Embryonic facial prominence (tissue), 1 donor: ENCODE measurements around the gene GADD45G.

Source experiments
- DNase-seq: peaks from one replicate; pipeline ENCODE4 v3.0.0-alpha.2; 2016; ENCODE audit errors: extremely low spot score

GADD45G gene, protein sequence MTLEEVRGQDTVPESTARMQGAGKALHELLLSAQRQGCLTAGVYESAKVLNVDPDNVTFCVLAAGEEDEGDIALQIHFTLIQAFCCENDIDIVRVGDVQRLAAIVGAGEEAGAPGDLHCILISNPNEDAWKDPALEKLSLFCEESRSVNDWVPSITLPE

DNA sequence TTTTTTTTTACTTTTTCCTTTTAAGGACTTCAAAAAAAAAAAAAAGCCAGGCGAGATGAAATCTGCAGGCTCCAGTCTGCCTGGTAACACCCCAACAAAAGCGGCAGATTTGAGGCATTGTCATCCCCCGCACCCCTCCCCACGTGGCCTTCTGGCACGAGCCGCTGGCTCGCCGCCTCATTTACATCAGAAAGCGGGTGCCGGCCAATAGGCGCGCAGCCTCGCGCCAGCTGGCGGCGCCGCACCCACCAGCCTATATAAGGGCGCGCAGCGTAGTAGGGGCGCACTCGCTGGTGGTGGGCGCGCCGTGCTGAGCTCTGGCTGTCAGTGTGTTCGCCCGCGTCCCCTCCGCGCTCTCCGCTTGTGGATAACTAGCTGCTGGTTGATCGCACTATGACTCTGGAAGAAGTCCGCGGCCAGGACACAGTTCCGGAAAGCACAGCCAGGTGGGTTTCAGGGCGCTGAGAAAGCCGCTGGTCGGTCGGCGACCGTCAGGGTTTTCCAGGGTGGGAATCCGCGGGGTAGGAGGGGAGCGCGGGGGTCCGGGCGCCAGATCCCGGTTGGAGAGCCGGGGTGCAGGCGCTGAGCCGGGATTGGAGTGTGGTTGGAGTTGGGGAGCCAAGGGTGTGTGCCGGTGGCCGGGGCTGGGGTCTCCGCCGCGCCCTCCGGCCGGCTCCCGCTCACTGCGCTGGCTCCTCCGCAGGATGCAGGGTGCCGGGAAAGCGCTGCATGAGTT lies at the start of gene GADD45G:
GADD45G (plus strand) TSS at position 284 of the 736 bp plus-strand sequence; CDS start at position 394, 110 bp downstream.
- DNase-seq = peak; percentile 66

DNA sequence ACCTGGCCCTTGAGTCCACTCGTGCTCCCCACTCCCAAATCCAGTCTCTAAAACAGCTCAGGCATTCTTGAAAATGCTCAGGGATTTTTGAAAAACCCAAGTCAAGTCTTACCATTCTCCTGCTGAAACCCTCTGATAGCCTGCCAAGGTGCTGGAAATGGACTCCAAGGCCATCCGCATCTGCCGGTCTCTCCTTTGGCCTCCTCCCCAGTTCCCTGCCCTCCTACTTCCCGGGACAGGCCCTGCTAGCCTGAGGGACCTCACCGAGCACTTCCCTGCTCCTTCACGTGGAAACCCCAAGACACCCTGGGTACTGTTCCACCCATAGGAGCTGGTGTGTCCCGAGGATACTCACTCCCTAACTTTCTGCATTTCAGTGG lies 49.8 kb upstream of the GADD45G start:
- no peak for DNase-seq

DNA sequence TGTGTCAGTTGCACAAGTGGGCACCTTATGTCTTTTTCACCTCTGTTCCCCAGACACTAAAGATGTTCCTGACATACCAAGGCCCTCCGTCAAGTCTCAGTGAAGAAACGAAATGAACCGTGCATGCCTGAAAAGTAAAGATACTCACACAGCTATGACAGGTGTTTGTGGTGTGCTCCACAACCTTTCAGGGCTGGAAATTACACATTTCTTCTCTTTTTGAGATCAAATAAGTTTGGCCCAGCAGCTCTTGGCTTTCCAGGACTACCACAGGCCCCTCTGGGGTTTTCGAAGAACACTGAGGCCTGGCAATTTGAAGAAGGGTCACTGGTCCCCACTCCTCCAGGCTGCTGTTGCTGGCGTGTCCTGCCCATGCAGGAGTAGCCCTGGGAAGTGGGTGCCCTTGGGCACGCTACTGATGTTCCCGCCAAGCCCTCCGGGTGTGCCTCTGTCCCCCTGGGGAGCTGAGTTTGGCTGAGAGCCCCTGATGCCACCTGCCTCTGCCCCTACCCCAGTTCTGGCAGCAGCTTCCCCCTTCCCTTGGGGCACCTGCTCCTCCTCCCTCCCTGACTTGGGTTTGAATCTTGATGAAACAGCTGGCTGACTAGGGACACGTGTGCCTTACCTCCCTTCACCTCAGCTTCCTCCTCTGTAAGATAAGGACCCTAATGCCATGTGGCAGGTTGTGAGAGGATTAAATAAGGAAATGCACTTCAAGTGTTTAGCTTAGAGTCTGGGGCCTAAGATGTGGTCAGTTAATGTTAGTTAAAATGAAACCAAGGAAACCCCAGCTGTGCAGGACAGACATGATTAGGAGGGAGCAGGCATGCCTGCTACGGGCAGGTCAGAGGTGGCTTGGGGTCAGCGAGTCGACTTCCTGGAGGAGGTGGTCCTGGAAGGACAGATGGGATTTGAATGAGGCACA lies 49.1 kb upstream of the GADD45G start:
- no peak for DNase-seq

DNA sequence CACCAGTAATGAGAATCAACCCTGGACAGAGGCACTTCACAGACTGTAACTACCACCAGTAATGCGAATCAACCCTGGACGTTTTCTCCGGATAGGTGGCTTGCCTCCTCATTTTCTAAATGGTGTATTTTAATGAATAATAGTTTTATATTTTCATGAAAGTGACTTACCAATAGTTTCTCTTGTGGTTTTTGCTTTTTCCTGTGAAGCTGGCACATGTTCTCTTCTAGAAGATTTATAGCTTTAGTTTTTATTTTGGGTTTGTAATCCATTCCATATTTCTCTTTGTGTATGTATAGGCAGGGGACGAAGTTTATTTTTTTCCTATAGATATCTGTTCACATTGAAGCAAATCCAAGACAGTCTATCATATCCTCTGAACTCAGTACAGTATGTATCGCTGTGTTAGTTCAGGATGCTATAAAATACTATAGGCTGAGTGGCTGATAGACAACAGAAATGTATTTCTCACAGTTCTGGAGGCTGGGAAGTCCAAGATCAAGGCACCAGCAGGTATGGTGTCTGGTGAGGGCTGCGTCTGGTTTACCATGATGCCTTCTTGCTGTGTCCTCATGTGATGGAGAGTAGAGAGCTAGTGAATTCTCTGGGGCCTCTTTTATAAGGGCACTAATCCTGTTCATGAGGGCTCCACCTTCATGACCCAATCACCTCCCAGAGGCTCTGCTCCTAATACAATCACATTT lies 46.5 kb upstream of the GADD45G start:
- no peak for DNase-seq

DNA sequence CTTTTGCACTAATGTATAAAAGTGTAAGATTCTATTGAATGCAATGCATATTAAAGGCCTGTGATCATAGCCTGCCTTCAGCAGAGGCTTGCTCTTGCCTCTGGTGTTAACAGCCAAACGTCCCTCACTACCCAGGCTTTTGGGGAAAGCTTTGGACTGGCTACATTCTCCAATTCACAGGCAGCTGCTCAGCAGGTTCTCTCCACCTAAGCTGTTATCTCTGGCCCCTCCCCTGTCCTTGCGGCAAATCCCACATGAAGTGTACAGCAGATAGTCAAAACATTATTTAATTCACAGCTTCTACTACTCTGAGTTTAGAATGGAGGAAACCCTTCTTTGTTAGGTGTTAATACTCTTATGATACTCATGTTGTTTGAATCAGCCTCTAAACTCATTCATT lies 45.9 kb upstream of the GADD45G start:
- DNase-seq = no peak

DNA sequence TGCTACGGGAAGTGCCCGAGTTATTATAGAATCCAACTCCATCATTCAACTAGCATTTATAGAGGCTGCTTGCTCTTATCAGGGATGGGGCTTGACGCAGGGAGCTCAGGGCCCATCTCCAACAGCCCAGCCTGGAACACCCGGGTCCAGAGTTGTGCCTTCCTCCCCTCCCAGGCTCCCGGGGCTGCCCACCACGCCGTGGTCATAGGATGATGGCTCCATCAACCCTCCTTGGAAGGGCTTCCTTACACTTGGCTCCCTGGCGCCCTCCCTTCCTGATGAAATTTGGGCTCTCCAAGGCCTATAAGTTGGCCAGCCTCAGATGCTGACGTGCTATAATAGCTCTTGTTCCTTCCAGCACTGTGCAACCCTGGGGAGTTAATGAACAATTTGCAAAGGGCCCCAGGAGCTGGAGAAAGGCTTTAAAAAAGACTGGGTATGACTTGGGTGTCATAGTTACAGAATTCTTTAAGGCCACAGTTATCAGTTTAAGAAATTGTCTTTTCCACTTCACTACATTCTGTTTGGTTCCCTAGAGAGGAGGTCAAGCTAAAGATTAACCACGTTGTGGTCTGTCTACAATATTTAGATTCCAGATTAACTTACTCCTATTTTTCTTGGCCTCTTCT lies 42.5 kb upstream of the GADD45G start:
- no peak for DNase-seq

DNA sequence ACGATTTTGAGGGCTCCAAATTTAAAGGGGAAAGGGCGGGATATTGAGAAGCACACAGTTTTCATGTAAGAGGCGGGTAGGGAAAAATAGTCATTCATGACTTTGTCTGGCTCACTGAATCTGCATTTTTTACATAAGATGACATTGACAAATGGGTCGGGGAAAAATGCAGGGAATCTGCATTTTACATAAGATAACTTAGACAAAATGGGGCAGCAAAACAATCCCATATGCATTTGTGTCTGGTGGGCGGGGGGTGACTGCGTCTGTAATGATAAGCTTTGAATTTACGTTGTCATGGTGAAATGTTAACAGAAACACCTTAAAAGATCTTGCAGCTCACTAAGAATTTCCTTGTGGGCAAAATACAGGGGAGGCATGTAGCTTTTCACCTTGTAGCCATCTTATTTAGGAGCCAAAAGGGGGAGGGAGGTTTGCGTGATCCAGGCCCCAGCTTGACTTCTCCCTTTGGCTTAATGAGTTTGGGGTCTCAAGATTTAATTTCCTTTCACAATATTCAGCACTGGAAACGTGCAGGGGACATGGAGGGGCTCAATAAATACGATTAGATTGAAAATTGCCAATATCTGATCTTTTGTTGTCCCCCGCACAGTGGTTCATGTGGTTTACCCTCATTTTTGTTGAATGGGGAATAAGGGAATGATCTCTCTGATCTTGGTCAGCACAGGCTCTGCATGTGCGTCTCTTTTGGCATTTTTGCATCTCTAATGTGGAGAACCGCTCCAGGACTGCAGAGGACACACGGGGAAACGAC lies 41.1 kb upstream of the GADD45G start:
- no peak for DNase-seq

- no peak for DNase-seq
Observed at GRCh38 chr9:89564346-89564878, 40.4 kb upstream of the GADD45G start.

DNA sequence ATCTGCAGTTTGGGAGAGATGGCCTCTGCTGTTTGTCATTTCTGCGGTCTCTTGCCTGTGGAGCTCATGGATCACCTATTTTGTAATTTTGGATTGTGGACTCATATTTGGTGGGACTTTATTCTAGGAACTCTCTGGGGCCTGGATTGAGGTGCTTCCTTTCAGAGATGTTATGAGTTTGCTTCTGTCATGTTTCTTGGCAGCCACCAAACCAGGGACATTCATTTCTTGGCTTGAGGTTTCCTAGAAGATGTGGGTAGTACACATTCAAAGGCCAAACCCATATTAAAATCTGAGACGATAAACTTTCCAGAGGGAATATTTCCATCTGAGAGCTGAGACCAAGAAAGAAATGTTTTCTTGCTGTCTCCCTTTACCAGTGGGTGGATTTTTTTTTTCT lies 37.2 kb upstream of the GADD45G start:
- no peak for DNase-seq

DNA sequence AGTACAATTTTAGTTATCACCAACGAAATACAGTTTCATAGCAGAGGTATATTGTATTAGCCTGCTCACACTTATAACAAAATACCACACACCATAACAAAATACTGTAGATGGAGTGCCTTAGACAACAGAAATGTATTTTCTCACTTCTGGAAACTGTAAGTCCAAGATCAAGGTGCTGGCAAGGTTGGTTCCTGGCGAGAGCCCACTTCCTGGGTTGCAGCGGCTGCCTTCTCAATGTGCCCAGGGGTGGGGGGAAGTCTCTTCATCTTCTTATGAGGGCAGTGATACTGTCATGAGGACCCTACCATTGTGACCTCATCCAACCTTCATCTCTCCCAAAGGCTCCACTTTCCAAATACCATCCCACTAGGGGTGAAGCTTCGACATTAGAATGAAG lies 30.5 kb upstream of the GADD45G start:
- DNase-seq = no peak

DNA sequence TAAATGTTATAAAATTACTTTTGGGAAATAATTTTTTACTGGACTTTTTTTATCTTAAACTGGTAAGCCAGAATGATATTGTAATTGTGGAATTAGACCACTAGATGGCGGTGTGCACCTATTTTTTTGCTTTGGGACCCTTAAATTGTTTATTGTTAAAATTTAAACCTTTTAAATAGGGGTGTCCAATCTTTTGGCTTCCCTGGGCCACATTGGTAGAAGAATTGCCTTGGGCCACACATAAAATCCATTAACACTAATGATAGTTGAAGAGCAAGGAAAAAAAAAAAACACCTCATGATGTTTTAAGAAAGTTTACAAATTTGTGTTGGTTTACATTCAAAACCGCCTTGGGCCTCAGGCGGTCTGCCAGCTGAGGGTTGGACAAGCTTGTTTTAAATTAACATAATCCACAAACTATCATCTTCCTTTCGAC lies 28.4 kb upstream of the GADD45G start:
- no peak for DNase-seq

GRCh38 chr9:89577363-89577762 lies 27.4 kb upstream of the GADD45G start:
- DNase-seq = no peak

- no peak for DNase-seq
Observed at GRCh38 chr9:89579741-89580385, 24.9 kb upstream of the GADD45G start.

- DNase-seq = no peak
Observed at GRCh38 chr9:89586311-89586710, 18.5 kb upstream of the GADD45G start.

DNA sequence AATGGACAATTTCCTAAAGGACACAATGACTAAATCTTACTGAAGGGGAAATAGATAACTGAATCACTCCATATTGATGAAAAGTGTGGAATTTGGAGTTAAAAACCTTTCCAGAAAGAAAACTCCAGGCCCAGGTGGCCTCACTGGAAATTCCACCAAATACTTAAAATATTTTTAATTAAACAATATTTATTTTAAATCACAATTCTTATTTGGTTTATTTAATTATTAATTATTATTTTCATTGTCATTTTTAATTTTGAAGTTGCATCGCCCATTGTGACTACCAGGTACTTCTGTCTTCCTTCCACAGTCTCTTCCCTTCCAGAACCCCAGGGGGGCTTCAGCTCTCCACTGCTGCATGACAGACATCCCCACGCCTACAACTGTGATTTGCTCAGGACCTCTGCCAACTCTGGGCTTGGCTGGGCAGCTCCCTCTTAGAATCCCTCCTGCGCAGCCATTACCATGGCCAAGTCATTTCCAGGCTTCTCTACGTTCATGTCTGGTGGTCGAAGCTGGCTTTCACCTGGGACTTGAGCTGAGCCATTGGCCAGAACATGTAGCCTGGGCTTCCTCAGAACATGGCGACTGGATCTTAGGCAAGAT lies 16.4 kb upstream of the GADD45G start:
- DNase-seq = no peak

DNA sequence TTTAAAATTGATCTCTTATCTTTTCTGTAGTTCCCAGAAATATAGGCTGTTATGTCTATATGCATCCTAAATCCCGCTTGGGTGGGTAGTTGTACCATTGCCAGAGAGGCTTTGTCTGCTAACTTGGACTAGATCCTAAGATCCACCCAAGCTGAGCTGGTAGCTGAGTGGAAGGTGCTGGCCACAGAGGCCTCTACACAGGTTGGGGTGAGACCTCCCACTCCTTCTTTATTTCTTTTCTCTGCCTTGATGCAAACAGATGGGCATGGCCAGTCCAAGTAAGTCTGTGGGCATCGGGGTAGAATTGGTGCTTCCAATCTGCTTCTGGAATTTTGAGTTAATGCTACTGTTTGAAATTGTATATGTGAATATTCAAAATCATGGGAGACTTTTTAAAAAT lies 14.4 kb upstream of the GADD45G start:
- DNase-seq = no peak

DNA sequence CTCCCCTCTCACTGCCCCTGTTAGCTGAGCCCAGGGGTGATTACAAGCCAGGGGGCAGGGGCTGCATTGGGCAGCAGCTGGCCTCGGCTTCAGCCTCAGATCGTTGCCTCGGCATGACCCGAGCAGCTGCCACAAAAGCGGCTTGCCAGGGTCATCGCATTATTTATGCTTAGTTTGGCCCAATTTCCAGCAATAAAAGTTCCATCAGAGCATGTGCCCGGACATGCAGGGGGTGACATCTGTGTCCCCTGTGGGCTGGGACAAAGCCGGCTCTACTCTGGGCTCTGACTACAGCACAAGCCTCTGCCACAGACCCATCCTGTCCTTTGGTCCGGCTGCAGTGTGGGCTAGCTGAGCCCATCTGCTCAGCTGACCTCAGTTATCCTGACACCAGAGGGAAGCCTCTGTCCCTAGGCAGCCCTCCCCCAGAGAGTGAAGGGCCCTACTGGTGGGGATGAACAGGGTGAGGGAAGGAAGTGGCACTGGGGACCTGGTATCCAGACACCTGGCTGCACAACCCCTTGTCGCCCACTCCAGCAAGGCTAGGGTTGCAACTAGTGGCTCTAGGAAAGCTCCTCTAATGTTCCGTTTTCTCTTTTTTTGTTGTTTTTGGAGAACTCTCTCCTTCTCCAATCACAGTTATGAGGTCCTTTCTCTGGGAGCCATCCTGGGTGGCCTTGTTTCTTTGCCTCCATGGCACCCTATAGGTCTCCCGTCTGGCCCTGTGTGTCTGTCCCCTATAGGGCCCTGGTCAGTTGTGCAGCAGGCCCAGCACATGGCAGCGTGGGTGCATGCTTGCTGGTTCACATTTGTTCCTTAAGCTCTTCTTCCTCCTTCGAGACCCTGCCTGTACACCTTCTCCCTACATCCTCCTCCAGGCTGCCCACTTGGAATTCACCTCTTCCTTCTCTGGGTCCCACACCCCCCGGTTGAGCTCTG lies 13.3 kb upstream of the GADD45G start:
- DNase-seq = no peak

GRCh38 chr9:89592213-89592815 lies 12.5 kb upstream of the GADD45G start:
- no peak for DNase-seq
